Smooth muscle cell of the coronary artery (primary cell): ENCODE data around the gene RNF186. TPM values are rescaled to one million over a fixed set of nuclear protein-coding genes. Genes with fewer than 3 reads are reported as not detected.

Experiments used
- total RNA-seq: library from RNA; depleted of rRNA; stranded (reverse); fragments of >200 nt; gene quantifications from 2 replicates; pipeline ENCODE4 v1.2.3, GENCODE V29; 2014; ENCODE audit warnings: low replicate concordance

Gene RNF186, protein sequence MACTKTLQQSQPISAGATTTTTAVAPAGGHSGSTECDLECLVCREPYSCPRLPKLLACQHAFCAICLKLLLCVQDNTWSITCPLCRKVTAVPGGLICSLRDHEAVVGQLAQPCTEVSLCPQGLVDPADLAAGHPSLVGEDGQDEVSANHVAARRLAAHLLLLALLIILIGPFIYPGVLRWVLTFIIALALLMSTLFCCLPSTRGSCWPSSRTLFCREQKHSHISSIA
- total RNA-seq: not detected in 2 replicates

GRCh38 chr1:19814681-19815503 is at the start of gene RNF186:
Gene RNF186 (minus strand): TSS chr1:19815283. CDS start chr1:19815101, 182 bp downstream.

DNA sequence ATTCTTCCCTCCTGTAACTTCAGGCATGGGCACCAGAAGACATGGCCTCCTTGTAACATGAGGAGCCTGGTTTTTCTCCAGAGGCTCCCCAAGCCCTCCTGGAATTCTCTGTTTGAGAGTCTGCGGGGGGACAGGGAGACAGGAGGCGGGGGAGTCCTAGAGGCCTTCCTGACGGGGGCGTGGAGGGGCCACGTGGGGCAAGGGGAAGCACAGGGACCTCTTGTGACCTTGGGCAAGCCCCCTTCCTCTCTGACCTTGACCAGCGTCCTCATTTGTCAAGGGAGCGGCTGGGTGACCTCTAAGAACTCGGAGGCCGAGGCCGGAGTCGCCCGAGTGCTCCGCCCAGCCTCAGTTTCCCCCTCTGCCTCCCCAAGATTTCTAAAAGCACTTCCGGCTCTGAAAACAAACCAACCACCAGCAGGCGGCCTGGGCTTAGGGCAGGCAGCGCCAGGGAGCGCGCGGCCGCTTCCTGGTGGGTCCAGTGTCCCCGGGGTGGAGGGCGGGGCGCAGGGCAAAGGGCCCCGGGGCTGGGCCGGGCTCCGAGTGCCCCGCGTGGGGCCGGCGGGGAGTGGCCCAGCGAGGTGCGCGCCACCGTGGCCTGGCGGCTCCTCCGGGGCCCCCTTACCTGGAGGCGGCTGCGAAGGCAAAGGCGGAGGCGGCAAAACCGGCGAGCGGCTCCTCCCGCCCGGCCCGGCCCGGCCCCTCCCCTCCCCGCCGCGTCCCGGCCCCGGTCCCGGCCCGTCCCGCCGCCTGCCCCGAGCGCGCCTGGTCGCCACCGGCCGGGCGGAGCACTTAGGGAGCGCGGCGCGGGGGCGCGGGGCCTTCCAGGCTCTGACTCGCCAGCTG is 15.6 kb downstream of the RNF186 start, which contains the start of gene TMCO4:
Gene TMCO4 (minus strand): TSS at position 687 of the 846 bp plus-strand sequence. CDS start 19,158 bp downstream, outside the sequence.

Other genes with a start within 250 kb of the RNF186 start
- gene NBL1, start 171.0 kb downstream of the RNF186 start, total RNA-seq: 70.5 and 556 TPM in 2 replicates
- 0.23 TPM in 1 of 2 replicates, not detected in the other for gene HTR6, start 150.4 kb downstream of the RNF186 start, total RNA-seq
- 5.3 and 8.9 TPM in 2 replicates for gene TMCO4, start 15.4 kb downstream of the RNF186 start, total RNA-seq
- 3.4 and 8.7 TPM in 2 replicates for gene OTUD3, start 67.1 kb upstream of the RNF186 start, total RNA-seq
- not detected in 2 replicates for gene PLA2G2E, start 108.3 kb upstream of the RNF186 start, total RNA-seq
- 1.3 TPM in 1 of 2 replicates, not detected in the other for gene PLA2G2A, start 164.3 kb upstream of the RNF186 start, total RNA-seq